Measurements from ENCODE around the gene RAVER2. TPM values are rescaled to one million over a fixed set of nuclear protein-coding genes. Genes with fewer than 3 reads are reported as not detected.

Gene RAVER2
- total RNA-seq, 2 experiments from 2014 or later: 0.80 to 1.0 TPM

- intact Hi-C loops (cut with DNase I, micrococcal nuclease): no loop called here
- no peak for TF ChIP-seq CTCF (IDR thresholded peaks at IDR 0.05)
- Histone ChIP-seq H3K9me3 (ENCODE audit: control insufficient read depth in 1 of 2, insufficient read depth in 1 of 2, low read length in 2 of 2) (no peaks in the 10 kb centered on the region), H3K4me3 (ENCODE audit: low read length) (no peak overlapping the region), H3K27me3 (ENCODE audit: control insufficient read depth in 1 of 2, insufficient read depth in 2 of 2, low read length in 2 of 2) (no peaks in the 10 kb centered on the region), H3K27ac (ENCODE audit: low read depth in 1 of 2, low read length in 2 of 2) (no peak overlapping the region), H3K36me3 (ENCODE audit: insufficient read depth, low read length) (no peaks in the 10 kb centered on the region), H3K4me1 (ENCODE audit: insufficient read depth, low read length) (no peaks in the 10 kb centered on the region)
- Mint-ChIP-seq H3K36me3 (ENCODE audit: low read depth) (no peaks in the 10 kb centered on the region), H3K27ac (no peak overlapping the region), H3K9me3 (peaks cover 9% of the 10 kb centered on the region), H3K4me1 (ENCODE audit: low read depth) (no peaks in the 10 kb centered on the region), H3K27me3 (no peaks in the 10 kb centered on the region), H3K4me3 (no peak overlapping the region)
- CTCF ChIA-PET: no interaction called here
- ATAC-seq (ENCODE audit: poor library complexity) (no peak), DNase-seq (no peak)
- POLR2A ChIA-PET: no interaction called here
These were observed 12.3 kb downstream of the RAVER2 start for GRCh38 chr1:64757213-64757612.

GRCh38 chr1:64758233-64758632 lies 13.4 kb downstream of the RAVER2 start:
- no peak overlapping the region for H3K4me3 Mint-ChIP-seq
- H3K4me1 Mint-ChIP-seq (ENCODE audit: low read depth): no peaks in the 10 kb centered on the region
- CTCF ChIA-PET: no interaction called here

GRCh38 chr1:64759968-64760367 lies 15.1 kb downstream of the RAVER2 start:
- no peaks in the 10 kb centered on the region for H3K27me3 ChIP-seq (ENCODE audit: control insufficient read depth in 1 of 2, insufficient read depth in 2 of 2, low read length in 2 of 2)
- H3K9me3 ChIP-seq (ENCODE audit: control insufficient read depth in 1 of 2, insufficient read depth in 1 of 2, low read length in 2 of 2): no peaks in the 10 kb centered on the region
- Mint-ChIP-seq H3K27ac (no peak overlapping the region), H3K36me3 (ENCODE audit: low read depth) (no peaks in the 10 kb centered on the region), H3K4me3 (no peak overlapping the region), H3K9me3 (peaks cover 9% of the 10 kb centered on the region), H3K27me3 (no peaks in the 10 kb centered on the region), H3K4me1 (ENCODE audit: low read depth) (no peaks in the 10 kb centered on the region)
- ATAC-seq (ENCODE audit: poor library complexity) (no peak), DNase-seq (no peak)
- no peak overlapping the region for H3K27ac ChIP-seq (ENCODE audit: low read depth in 1 of 2, low read length in 2 of 2)
- POLR2A ChIA-PET: interaction anchor here (0.8 kb wide), 1 partner anchor 9 kb away, joined by 3 read pairs; no protein-coding TSS in a partner anchor
- intact Hi-C loops (cut with DNase I, micrococcal nuclease): no loop called here
- TF ChIP-seq CTCF (IDR thresholded peaks at IDR 0.05): no peak
- no peaks in the 10 kb centered on the region for H3K36me3 ChIP-seq (ENCODE audit: insufficient read depth, low read length)
- no peaks in the 10 kb centered on the region for H3K4me1 ChIP-seq (ENCODE audit: insufficient read depth, low read length)
- CTCF ChIA-PET: no interaction called here
- H3K4me3 ChIP-seq (ENCODE audit: low read length): no peak overlapping the region

More at GRCh38 chr1:64758233-64758632, 13.4 kb downstream of the RAVER2 start:
- ATAC-seq (ENCODE audit: poor library complexity): no peak
- Mint-ChIP-seq H3K27me3 (no peaks in the 10 kb centered on the region), H3K9me3 (peaks cover 9% of the 10 kb centered on the region), H3K36me3 (ENCODE audit: low read depth) (no peaks in the 10 kb centered on the region), H3K27ac (no peak overlapping the region)
- DNase-seq: no peak
- no peaks in the 10 kb centered on the region for H3K4me1 ChIP-seq (ENCODE audit: insufficient read depth, low read length)
- H3K9me3 ChIP-seq (ENCODE audit: control insufficient read depth in 1 of 2, insufficient read depth in 1 of 2, low read length in 2 of 2): no peaks in the 10 kb centered on the region
- H3K27me3 ChIP-seq (ENCODE audit: control insufficient read depth in 1 of 2, insufficient read depth in 2 of 2, low read length in 2 of 2): no peaks in the 10 kb centered on the region
- no peak for TF ChIP-seq CTCF (IDR thresholded peaks at IDR 0.05)
- no peak overlapping the region for H3K4me3 ChIP-seq (ENCODE audit: low read length)
- no peak overlapping the region for H3K27ac ChIP-seq (ENCODE audit: low read depth in 1 of 2, low read length in 2 of 2)
- POLR2A ChIA-PET: no interaction called here
- intact Hi-C loops (cut with DNase I, micrococcal nuclease): no loop called here
- no peaks in the 10 kb centered on the region for H3K36me3 ChIP-seq (ENCODE audit: insufficient read depth, low read length)

All from CD4-positive, alpha-beta T cell (primary cell).